GM12892 (cell line): ENCODE measurements around the gene EREG.

Source experiments
- POLR2A ChIP-seq: IDR thresholded peaks from 2 replicates; pipeline ENCODE4 v1.6.1; 2011; ENCODE audit warnings: low read depth, low read length, control low read depth
- POLR2AphosphoS5 ChIP-seq: IDR thresholded peaks from 2 replicates; pipeline ENCODE4 v1.6.1; 2011; ENCODE audit warnings: low read depth, low read length, control low read depth
- TAF1 ChIP-seq: IDR thresholded peaks from 2 replicates; pipeline ENCODE4 v1.6.1; 2011; ENCODE audit warnings: low read depth, mild to moderate bottlenecking, control low read depth, low read length, borderline replicate concordance

DNA sequence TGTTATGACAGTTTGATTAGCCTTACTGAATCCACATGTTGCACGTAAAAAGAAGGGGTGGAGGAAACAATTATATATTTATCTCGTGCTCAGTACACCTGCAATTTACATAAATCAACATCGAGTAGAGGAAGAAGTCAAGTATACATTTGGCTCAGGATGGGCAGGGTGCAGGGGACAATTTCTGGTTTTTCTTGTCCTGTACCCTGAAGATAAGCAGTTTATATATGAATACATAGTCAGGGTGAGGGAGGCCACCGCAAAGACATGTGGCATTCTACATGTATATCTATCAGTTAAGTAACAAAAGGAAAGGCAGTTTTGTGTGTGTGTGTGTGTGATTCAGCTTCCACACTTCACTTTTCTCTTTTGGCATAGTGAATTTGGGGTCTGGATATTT is 11.1 kb upstream of the EREG start:
- no peak for TF ChIP-seq POLR2AphosphoS5
- no peak for TF ChIP-seq POLR2A
- no peak for TF ChIP-seq TAF1
